Mesothelial cell of epicardium (in vitro differentiated cells): ENCODE results near the gene CBLB. TPM values are rescaled to one million over a fixed set of nuclear protein-coding genes. Genes with fewer than 3 reads are reported as not detected.

ENCODE experiments used
- DNase-seq, 2 experiments: peaks; one replicate each; pipeline ENCODE4 v3.0.0; 2021; ENCODE audit warnings: low spot score in 2 of 2; ENCODE audit not compliant: unreplicated experiment in 2 of 2
- H3K27ac Mint-ChIP-seq: 2 replicates; pipeline ENCODE4 v1.8.0; 2021; ENCODE audit warnings: mixed read lengths
- H3K27me3 Mint-ChIP-seq: 2 replicates; pipeline ENCODE4 v1.8.0; 2021; ENCODE audit warnings: low read depth, mixed read lengths
- H3K36me3 Mint-ChIP-seq: 2 replicates; pipeline ENCODE4 v1.8.0; 2021; ENCODE audit warnings: mixed read lengths
- H3K4me1 Mint-ChIP-seq: 2 replicates; pipeline ENCODE4 v1.8.0; 2021; ENCODE audit warnings: mixed read lengths
- H3K4me3 Mint-ChIP-seq: 2 replicates; pipeline ENCODE4 v1.8.0; 2021; ENCODE audit warnings: mild to moderate bottlenecking, moderate library complexity, mixed read lengths
- H3K9me3 Mint-ChIP-seq: 2 replicates; pipeline ENCODE4 v1.8.0; 2021; ENCODE audit warnings: mixed read lengths
- CTCF ChIP-seq: fragments of 200-600 bp; sonication (generic); IDR thresholded peaks from one replicate; pipeline ENCODE4 v1.5.0; 2021; ENCODE audit warnings: antibody characterized with exemption; ENCODE audit not compliant: unreplicated experiment
- total RNA-seq: library from RNA; stranded (reverse); gene quantifications from 3 replicates; pipeline ENCODE4 v1.2.1, GENCODE V29; 2021

Gene CBLB
- total RNA-seq, 1 donor from 2014 or later = 116 TPM

- DNase-seq = no peak
- TF ChIP-seq CTCF = no peak
- Mint-ChIP-seq H3K4me3 (no peak overlapping the region), H3K9me3 (no peaks in the 10 kb centered on the region), H3K4me1 (peaks cover 2% of the 10 kb centered on the region), H3K36me3 (peaks cover 55% of the 10 kb centered on the region), H3K27me3 (no peaks in the 10 kb centered on the region), H3K27ac (no peak overlapping the region)
These were observed 188.9 kb downstream of the CBLB start for GRCh38 chr3:105679951-105680350.

GRCh38 chr3:105678017-105678416 lies 190.8 kb downstream of the CBLB start:
- DNase-seq = no peak
- Mint-ChIP-seq H3K27ac (no peak overlapping the region), H3K4me3 (no peak overlapping the region), H3K36me3 (peaks cover 59% of the 10 kb centered on the region), H3K27me3 (no peaks in the 10 kb centered on the region), H3K4me1 (peaks cover 10% of the 10 kb centered on the region), H3K9me3 (peaks cover 8% of the 10 kb centered on the region)
- TF ChIP-seq CTCF = no peak

GRCh38 chr3:105676621-105677300 lies 192.1 kb downstream of the CBLB start:
- peaks cover 13% of the 10 kb centered on the region for H3K9me3 Mint-ChIP-seq

GRCh38 chr3:105674437-105675065 lies 194.3 kb downstream of the CBLB start:
- H3K27me3 Mint-ChIP-seq = no peaks in the 10 kb centered on the region
- H3K4me3 Mint-ChIP-seq = no peak overlapping the region
- no peak for DNase-seq
- peaks cover 48% of the 10 kb centered on the region for H3K36me3 Mint-ChIP-seq
- peaks cover 10% of the 10 kb centered on the region for H3K4me1 Mint-ChIP-seq
- peak overlapping the region; percentile 69 for H3K27ac Mint-ChIP-seq
- TF ChIP-seq CTCF = no peak
- H3K9me3 Mint-ChIP-seq = peaks cover 13% of the 10 kb centered on the region

More at GRCh38 chr3:105676621-105677300, 192.1 kb downstream of the CBLB start:
- TF ChIP-seq CTCF = no peak
- no peak for DNase-seq
- Mint-ChIP-seq H3K27ac (no peak overlapping the region), H3K4me3 (no peak overlapping the region), H3K27me3 (no peaks in the 10 kb centered on the region), H3K4me1 (peaks cover 10% of the 10 kb centered on the region), H3K36me3 (peaks cover 59% of the 10 kb centered on the region)

GRCh38 chr3:105672996-105673395 lies 195.8 kb downstream of the CBLB start:
- DNase-seq = no peak
- TF ChIP-seq CTCF = no peak
- Mint-ChIP-seq H3K27ac (no peak overlapping the region), H3K4me3 (no peak overlapping the region), H3K4me1 (peaks cover 10% of the 10 kb centered on the region), H3K9me3 (peaks cover 13% of the 10 kb centered on the region), H3K36me3 (peaks cover 51% of the 10 kb centered on the region), H3K27me3 (no peaks in the 10 kb centered on the region)
